Endothelial cell of umbilical vein (primary cell): ENCODE results near the gene FER. TPM values are rescaled to one million over a fixed set of nuclear protein-coding genes. Genes with fewer than 3 reads are reported as not detected.
"Not testable (repeated sequence)": the region's sequence is repeated elsewhere in the genome, so short reads cannot be mapped to it uniquely, and the experiment has no call there.

Experiments used
- BruUV-seq: library from RNA; stranded (reverse); fragments of 400-500 nt; replicated peaks from 2 replicates; lab custom pipeline; 2021; lab: Mats Ljungman, UMichigan
- CTCF ChIA-PET: fragments of 300-600, 350-600 bp; sonication (Branson Sonifier 250); formaldehyde crosslinking; loops from one replicate; lab custom pipeline; 2021; ENCODE audit warnings: antibody characterized with exemption, inconsistent platforms; lab: Charles Lee
- POLR2A ChIA-PET: fragments of 300-600, 350-600 bp; sonication (Branson Sonifier 250); formaldehyde crosslinking; loops from one replicate; lab custom pipeline; 2021; ENCODE audit warnings: antibody characterized with exemption, inconsistent platforms; lab: Charles Lee
- DNase-seq: peaks from one replicate; pipeline ENCODE4 v3.0.0-alpha.2; 2011; ENCODE audit warnings: low read depth, low spot score
- FAIRE-seq: peaks from 2 replicates; lab custom pipeline; 2011; peaks lifted over from hg19 to GRCh38; lab: Jason Lieb, UNC
- H2AFZ ChIP-seq: 2 replicates; pipeline ENCODE4 v1.6.0; 2012; ENCODE audit warnings: low read depth, low read length, control low read depth, inconsistent platforms
- H3K27ac ChIP-seq: 2 replicates; pipeline ENCODE4 v1.5.1; 2011; ENCODE audit warnings: low read depth, mild to moderate bottlenecking, control low read depth, low read length, moderate library complexity; ENCODE audit not compliant: insufficient read depth
- H3K27me3 ChIP-seq, 2 experiments: 2 replicates each; pipeline versions ENCODE4 v1.6.0 to v1.6.1; 2011; ENCODE audit warnings: low read length in 2 of 2, mixed read lengths in 1 of 2; ENCODE audit not compliant: control insufficient read depth in 2 of 2, insufficient read depth in 2 of 2
- H3K36me3 ChIP-seq, 2 experiments: 2 replicates in 1 of 2; 3 replicates in 1 of 2; pipeline ENCODE4 v1.5.1; 2011; ENCODE audit warnings: low read length in 2 of 2, mild to moderate bottlenecking in 1 of 2, moderate library complexity in 1 of 2; ENCODE audit not compliant: control insufficient read depth in 2 of 2, insufficient read depth in 2 of 2; ENCODE audit errors: extremely low read depth in 1 of 2
- H3K4me1 ChIP-seq: 3 replicates; pipeline ENCODE4 v1.5.1; 2011; ENCODE audit warnings: mild to moderate bottlenecking, low read length; ENCODE audit not compliant: control insufficient read depth, insufficient read depth; ENCODE audit errors: extremely low read depth
- H3K4me2 ChIP-seq: 2 replicates; pipeline ENCODE4 v1.6.1; 2011; ENCODE audit warnings: low read length, control low read depth, mixed read lengths; ENCODE audit not compliant: insufficient read depth
- H3K4me3 ChIP-seq, 3 experiments: fragments of 200-600 bp in 1 of 3; sonication (generic), shearing (Covaris generic) in 1 of 3; replicated peaks in 1 of 3; 2 replicates each; pipeline ENCODE4 v1.5.1; 2011 to 2016; ENCODE audit warnings: control low read depth in 3 of 3, low read length in 3 of 3, mild to moderate bottlenecking in 2 of 3, inconsistent platforms in 1 of 3, low read depth in 1 of 3, moderate library complexity in 1 of 3; ENCODE audit not compliant: insufficient read depth in 1 of 3
- H3K79me2 ChIP-seq: 2 replicates; pipeline ENCODE4 v1.6.0; 2012; ENCODE audit warnings: low read length, inconsistent platforms; ENCODE audit not compliant: control insufficient read depth, insufficient read depth
- H3K9ac ChIP-seq: replicated peaks from 2 replicates; pipeline ENCODE3; 2011; ENCODE audit warnings: low read length, control low read depth; ENCODE audit not compliant: insufficient read depth; ENCODE audit errors: extremely low read depth
- H3K9me1 ChIP-seq: replicated peaks from 3 replicates; pipeline ENCODE4 v1.6.0; 2011; ENCODE audit warnings: mild to moderate bottlenecking, low read length; ENCODE audit not compliant: control insufficient read depth, insufficient read depth; ENCODE audit errors: extremely low read depth
- H3K9me3 ChIP-seq: replicated peaks from 2 replicates; pipeline ENCODE4 v1.5.1; 2012; ENCODE audit warnings: low read length, inconsistent platforms; ENCODE audit not compliant: control insufficient read depth, insufficient read depth
- H4K20me1 ChIP-seq: replicated peaks from 2 replicates; pipeline ENCODE3; 2011; ENCODE audit warnings: mild to moderate bottlenecking, low read length; ENCODE audit not compliant: control insufficient read depth, insufficient read depth; ENCODE audit errors: extremely low read depth
- CTCF ChIP-seq, 2 donors: IDR thresholded peaks; 1 replicate in 1 of 2; 2 replicates in 1 of 2; pipeline ENCODE4 v1.5.1; 2011; ENCODE audit warnings: low read length in 2 of 2, mild to moderate bottlenecking in 2 of 2, moderate library complexity in 2 of 2, control low read depth in 1 of 2, inconsistent platforms in 1 of 2, low read depth in 1 of 2; ENCODE audit not compliant: insufficient read depth in 1 of 2; ENCODE audit errors: extremely low read depth in 1 of 2
- EZH2 ChIP-seq: IDR thresholded peaks from 2 replicates; pipeline ENCODE4 v1.6.1; 2012; ENCODE audit warnings: borderline replicate concordance, low read depth, mild to moderate bottlenecking, moderate library complexity, low read length, inconsistent platforms; ENCODE audit not compliant: severe bottlenecking
- FOS ChIP-seq: IDR thresholded peaks from 2 replicates; pipeline ENCODE4 v1.6.1; 2011; ENCODE audit warnings: mild to moderate bottlenecking, low read length, moderate library complexity, borderline replicate concordance; ENCODE audit not compliant: insufficient read depth
- GATA2 ChIP-seq: IDR thresholded peaks from 2 replicates; pipeline ENCODE4 v1.7.0; 2011; ENCODE audit warnings: low read depth, mild to moderate bottlenecking, moderate library complexity, mixed read lengths, low read length; ENCODE audit not compliant: insufficient read length, insufficient read depth
- JUN ChIP-seq: IDR thresholded peaks from 2 replicates; pipeline ENCODE4 v1.6.1; 2011; ENCODE audit warnings: borderline replicate concordance, low read depth; ENCODE audit not compliant: insufficient read length, insufficient read depth
- MAX ChIP-seq: IDR thresholded peaks from 2 replicates; pipeline ENCODE4 v1.6.1; 2011; ENCODE audit not compliant: insufficient read depth, insufficient read length
- MYC ChIP-seq: IDR thresholded peaks from one replicate; pipeline ENCODE4 v1.6.1; 2011; ENCODE audit warnings: mild to moderate bottlenecking, low read depth, low read length
- POLR2A ChIP-seq: IDR thresholded peaks from 2 replicates; pipeline ENCODE4 v1.6.1; 2012; ENCODE audit warnings: low read depth, mild to moderate bottlenecking, control low read depth, low read length
- POLR2AphosphoS5 ChIP-seq: IDR thresholded peaks from 2 replicates; pipeline ENCODE4 v1.6.1; 2012; ENCODE audit warnings: low read depth, mild to moderate bottlenecking, control low read depth, low read length, moderate library complexity; ENCODE audit not compliant: insufficient read depth
- dilution Hi-C: fragments of 300-500 bp; cut with MboI; formaldehyde crosslinking; loops from one replicate; pipeline ENCODE4 v1.15.0; 2019; ENCODE audit warnings: low sequenced_read_pairs; ENCODE audit not compliant: extremely low pct_ligation_motif_present
- intact Hi-C: fragments of 100-400 bp; cut with micrococcal nuclease; formaldehyde crosslinking; loops from one replicate; pipeline ENCODE4 v1.10.0; 2022
- polyA plus RNA-seq, 4 experiments: library from polyadenylated mRNA; depleted of rRNA in 3 of 4; stranded (reverse) in 3 of 4; unstranded in 1 of 4; fragments of >200 nt; gene quantifications; 2 replicates each; pipeline versions ENCODE4 v1.2.1 to v1.2.3, GENCODE V29; 2011 to 2012; ENCODE audit warnings: missing spikeins in 1 of 4
- total RNA-seq: library from RNA; stranded (reverse); gene quantifications from 2 replicates; pipeline ENCODE4 v1.2.3, GENCODE V29; 2021

Gene FER
- total and polyA plus RNA-seq, 2 donors (not counting 3 experiments of a cell fraction or from before 2014, with no cell fraction given): 2.3 to 27.5 TPM

- dilution Hi-C loops, H3K27ac ChIP-seq, H3K36me3 ChIP-seq, H3K27me3 ChIP-seq, H3K9ac ChIP-seq, POLR2A ChIA-PET, H2AFZ ChIP-seq, H3K9me3 ChIP-seq, FAIRE-seq, intact Hi-C loops, H3K9me1 ChIP-seq, H4K20me1 ChIP-seq, DNase-seq, CTCF ChIA-PET, H3K4me3 ChIP-seq, H3K4me2 ChIP-seq, BruUV-seq, H3K4me1 ChIP-seq, H3K79me2 ChIP-seq: not testable (repeated sequence)
Measured at GRCh38 chr5:108993440-108993839, 245.7 kb downstream of the FER start.

- CTCF ChIA-PET: no interaction called here
- DNase-seq (no peak), FAIRE-seq (no peak)
- TF ChIP-seq MAX (no peak), CTCF (IDR thresholded peaks at IDR 0.05; ENCODE audit: extremely low read depth in 1 of 2, insufficient read depth in 1 of 2, low read depth in 1 of 2, low read length in 2 of 2) (no peak), GATA2 (no peak), FOS (no peak), JUN (no peak), POLR2A (no peak), EZH2 (no peak), MYC (no peak), POLR2AphosphoS5 (no peak)
- Histone ChIP-seq H3K4me2 (no peak overlapping the region), H3K4me3 (no peak overlapping the region), H4K20me1 (no peaks in the 10 kb centered on the region), H2AFZ (no peak overlapping the region), H3K36me3 (no peaks in the 10 kb centered on the region), H3K27ac (no peak overlapping the region), H3K9me3 (no peaks in the 10 kb centered on the region), H3K27me3 (no peaks in the 10 kb centered on the region), H3K79me2 (no peaks in the 10 kb centered on the region), H3K4me1 (no peaks in the 10 kb centered on the region), H3K9ac (no peak overlapping the region), H3K9me1 (no peaks in the 10 kb centered on the region)
- POLR2A ChIA-PET: no interaction called here
- intact Hi-C loops (no loop called here), dilution Hi-C loops (no loop called here)
- no TSS peak for BruUV-seq
Measured at GRCh38 chr5:108997720-108998119, 250.0 kb downstream of the FER start.
